GM12878 (cell line): ENCODE measurements around the gene CCDC127. TPM values are rescaled to one million over a fixed set of nuclear protein-coding genes. Genes with fewer than 3 reads are reported as not detected.
"Not testable (repeated sequence)": the region's sequence is repeated elsewhere in the genome, so short reads cannot be mapped to it uniquely, and the experiment has no call there.

Experiments
- ATAC-seq: fragments of 200-7000 bp; cut with Tn5 transposase; 3 replicates; pipeline ENCODE4 v1.9.1; 2020; ENCODE audit warnings: mild to moderate bottlenecking, moderate library complexity
- BruUV-seq: library from RNA; stranded (reverse); fragments of 400-500 nt; replicated peaks from 2 replicates; lab custom pipeline; 2021; lab: Mats Ljungman, UMichigan
- CTCF ChIA-PET: fragments of 300-600 bp; sonication (Branson Sonifier 250); formaldehyde crosslinking; extraction: SDS; loops from one replicate; lab custom pipeline; 2021; ENCODE audit warnings: inconsistent platforms; lab: Yijun Ruan, JAX
- POLR2A ChIA-PET: fragments of 350-600 bp; formaldehyde crosslinking; extraction: SDS; loops from one replicate; lab custom pipeline; 2021; ENCODE audit warnings: inconsistent platforms; lab: Charles Lee
- RAD21 ChIA-PET: fragments of 300-600 bp; sonication (Branson Sonifier 250); formaldehyde crosslinking; loops from one replicate; lab custom pipeline; 2023; ENCODE audit warnings: antibody characterized with exemption; ENCODE audit not compliant: unreplicated experiment; lab: Charles Lee
- SMC1A ChIA-PET: fragments of 300-600 bp; sonication (Branson Sonifier 250); formaldehyde crosslinking; loops from one replicate; lab custom pipeline; 2023; ENCODE audit not compliant: unreplicated experiment, uncharacterized antibody; lab: Charles Lee
- DNase-seq: peaks from one replicate; pipeline ENCODE4 v3.0.0-alpha.2; 2011; ENCODE audit warnings: low read depth, low spot score
- FAIRE-seq: peaks from 3 replicates; lab custom pipeline; 2011; peaks lifted over from hg19 to GRCh38; lab: Jason Lieb, UNC
- H2AFZ ChIP-seq: 2 replicates; pipeline ENCODE4 v1.6.0; 2011; ENCODE audit warnings: low read depth, low read length, control low read depth; ENCODE audit not compliant: control insufficient read depth
- H3K27ac ChIP-seq: 2 replicates; pipeline ENCODE4 v1.5.1; 2011; ENCODE audit warnings: control low read depth; ENCODE audit not compliant: control insufficient read depth, insufficient read depth
- H3K27me3 ChIP-seq, 2 experiments: replicated peaks in 1 of 2; 2 replicates each; pipeline versions ENCODE4 v1.6.0 to v1.6.1; 2011; ENCODE audit warnings: low read length in 1 of 2; ENCODE audit not compliant: control insufficient read depth in 2 of 2, insufficient read depth in 2 of 2
- H3K36me3 ChIP-seq, 2 experiments: 2 replicates each; pipeline ENCODE4 v1.5.1; 2011; ENCODE audit warnings: low read length in 1 of 2; ENCODE audit not compliant: control insufficient read depth in 2 of 2, insufficient read depth in 2 of 2
- H3K4me1 ChIP-seq: 2 replicates; pipeline ENCODE4 v1.6.1; 2011; ENCODE audit warnings: mild to moderate bottlenecking, low read length, moderate library complexity, mixed read lengths; ENCODE audit not compliant: control insufficient read depth, insufficient read depth
- H3K4me2 ChIP-seq: 2 replicates; pipeline ENCODE4 v1.6.0; 2011; ENCODE audit warnings: control low read depth; ENCODE audit not compliant: control insufficient read depth, insufficient read depth
- H3K4me3 ChIP-seq: fragments of 200-600 bp; sonication (generic); 2 replicates; pipeline ENCODE4 v1.5.1; 2016
- H3K79me2 ChIP-seq: 2 replicates; pipeline ENCODE4 v1.6.0; 2011; ENCODE audit warnings: low read length; ENCODE audit not compliant: control insufficient read depth, insufficient read depth
- H3K9ac ChIP-seq: 2 replicates; pipeline ENCODE4 v1.8.0; 2011; ENCODE audit warnings: low read length, control low read depth, mixed read lengths; ENCODE audit not compliant: control insufficient read depth, insufficient read depth
- H3K9me3 ChIP-seq: replicated peaks from 3 replicates; pipeline ENCODE4 v1.5.1; 2011; ENCODE audit warnings: mild to moderate bottlenecking, low read length; ENCODE audit not compliant: control insufficient read depth, insufficient read depth
- H4K20me1 ChIP-seq: 2 replicates; pipeline ENCODE4 v1.6.0; 2011; ENCODE audit not compliant: control insufficient read depth, insufficient read depth
- POU2F2 ChIP-seq: IDR thresholded peaks from 3 replicates; pipeline ENCODE4 v1.6.1; 2011; ENCODE audit warnings: low read depth, mild to moderate bottlenecking, low read length, borderline replicate concordance
- TCF3 ChIP-seq: IDR thresholded peaks from 2 replicates; pipeline ENCODE4 v1.6.1; 2012; ENCODE audit warnings: low read depth, mild to moderate bottlenecking, low read length, borderline replicate concordance; ENCODE audit not compliant: insufficient read depth
- WGBS: methylation state at CpG from one replicate; pipeline ENCODE4 v1.1.6; 2016; ENCODE audit warnings: low lambda C conversion rate; ENCODE audit not compliant: insufficient replicate concordance, insufficient coverage; ENCODE audit errors: missing lambda C conversion rate; 5-methylcytosine and 5-hydroxymethylcytosine counted together
- in situ Hi-C: fragments of 300-500 bp; cut with MboI; formaldehyde crosslinking; loops from 9 replicates; pipeline ENCODE4 v1.14.3; 2018; ENCODE audit warnings: mixed read lengths
- intact Hi-C: fragments of 100-400 bp; cut with micrococcal nuclease; formaldehyde crosslinking; loops from one replicate; pipeline ENCODE4 v1.14.2; 2022; ENCODE audit not compliant: unreplicated experiment
- polyA plus RNA-seq, 11 experiments: library from polyadenylated mRNA; depleted of rRNA in 4 of 11; unstranded in 6 of 11; stranded (reverse) in 5 of 11; fragments of >200 nt; fragmentation: Nextera tagmentation in 4 of 11; fragmentation: Illumina TruSeq in 1 of 11; extraction: Ambion mirVana in 4 of 11; extraction: Trizol in 1 of 11; gene quantifications; 1 replicate in 1 of 11; 2 replicates in 10 of 11; pipeline versions ENCODE4 v1.2.1 to v1.2.3, GENCODE V29; 2011 to 2016; ENCODE audit warnings: inconsistent platforms in 2 of 11, missing spikeins in 2 of 11, low read depth in 1 of 11
- total RNA-seq, 4 experiments: library from RNA; depleted of rRNA in 3 of 4; stranded (reverse); fragments of >200 nt in 3 of 4; fragmentation: Illumina TruSeq in 1 of 4; extraction: Trizol in 1 of 4; gene quantifications; 2 replicates each; pipeline versions ENCODE4 v1.2.1 to v1.2.3, GENCODE V29; 2013 to 2021
- TF ChIP-seq, protein P1 (sequence below): fragments of 450-650 bp; formaldehyde crosslinking; IDR thresholded peaks from 2 replicates; pipeline ENCODE4 v1.4.0; 2020; ENCODE audit warnings: mild to moderate bottlenecking, moderate library complexity

Gene CCDC127
- total and polyA plus RNA-seq, 10 of the 15 experiments (the other 5 are each of a cell fraction or from before 2014, with no cell fraction given), result 1.9 to 6.9 (median 2.9) TPM

DNA sequence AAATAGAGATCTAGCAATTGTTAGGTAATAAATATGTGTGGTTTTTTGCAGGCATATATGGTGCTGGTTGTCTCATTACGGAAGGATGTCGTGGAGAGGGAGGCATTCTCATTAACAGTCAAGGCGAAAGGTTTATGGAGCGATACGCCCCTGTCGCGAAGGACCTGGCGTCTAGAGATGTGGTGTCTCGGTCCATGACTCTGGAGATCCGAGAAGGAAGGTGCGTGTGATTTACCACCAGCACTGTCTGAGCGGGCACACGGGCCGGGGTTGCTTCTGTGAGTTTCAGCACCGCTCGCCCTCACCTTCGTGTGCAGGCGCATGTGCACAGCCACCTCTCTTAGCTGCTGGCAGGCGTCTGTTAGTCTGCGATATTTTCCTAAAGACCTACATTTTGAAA, 15.5 kb upstream of the CCDC127 start:
- CTCF ChIA-PET, result interaction anchor here (0.8 kb wide), 1 partner anchor 45 kb away, joined by 3 read pairs; no protein-coding TSS in a partner anchor
- DNase-seq, H3K27ac ChIP-seq, H3K9ac ChIP-seq, H3K27me3 ChIP-seq, H3K36me3 ChIP-seq, intact Hi-C loops, FAIRE-seq, BruUV-seq, RAD21 ChIA-PET, POLR2A ChIA-PET, H3K79me2 ChIP-seq, H2AFZ ChIP-seq, H3K4me1 ChIP-seq, ATAC-seq, H4K20me1 ChIP-seq, in situ Hi-C loops, H3K9me3 ChIP-seq, H3K4me2 ChIP-seq, H3K4me3 ChIP-seq, SMC1A ChIA-PET: not testable (repeated sequence)
- over 99% methylated on average over 20 of the region's 20 CpGs for WGBS

DNA sequence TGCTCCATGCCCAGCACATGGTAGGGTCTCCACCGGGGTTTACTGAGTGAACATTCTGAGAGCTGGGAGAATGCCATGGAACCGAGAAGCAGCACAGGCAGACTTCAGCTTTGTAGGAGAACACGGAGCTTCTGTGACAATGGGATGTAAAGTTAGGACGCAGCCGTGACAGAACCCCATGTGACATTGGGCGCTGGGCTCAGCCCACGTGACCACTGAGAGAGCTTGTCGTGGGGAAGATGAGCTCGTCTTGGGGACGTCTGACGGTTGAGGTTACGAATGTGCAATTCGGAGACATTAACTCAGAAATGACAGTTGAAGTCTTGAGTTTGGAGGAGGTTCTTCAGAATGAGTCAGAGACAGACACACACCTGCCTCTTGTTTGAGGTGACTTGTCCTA, 13.7 kb upstream of the CCDC127 start:
- 87% methylated on average over 13 of the region's 13 CpGs for WGBS
- no peaks in the 10 kb centered on the region for H3K27me3 ChIP-seq
- SMC1A ChIA-PET, result interaction anchor here (1.2 kb wide), 1 partner anchor 12 kb away, joined by 5 read pairs; no protein-coding TSS in a partner anchor
- RAD21 ChIA-PET, result no interaction called here
- POLR2A ChIA-PET, result interaction anchor here (0.7 kb wide), 1 partner anchor 102 kb away, joined by 4 read pairs; no protein-coding TSS in a partner anchor
- no peak overlapping the region for H3K9ac ChIP-seq
- CTCF ChIA-PET, result interaction anchor here (0.6 kb wide), 1 partner anchor 39 kb away, joined by 4 read pairs; no protein-coding TSS in a partner anchor
- H3K9me3 ChIP-seq, result no peaks in the 10 kb centered on the region
- H3K4me1 ChIP-seq, result no peaks in the 10 kb centered on the region
- H3K27ac ChIP-seq, result no peak overlapping the region
- H4K20me1 ChIP-seq, result no peaks in the 10 kb centered on the region
- intact Hi-C loops (no loop called here), in situ Hi-C loops (no loop called here)
- no peak overlapping the region for H3K4me2 ChIP-seq
- FAIRE-seq (no peak), ATAC-seq (no peak), DNase-seq (no peak)
- no peak overlapping the region for H2AFZ ChIP-seq
- no peaks in the 10 kb centered on the region for H3K79me2 ChIP-seq
- TF ChIP-seq TCF3 (0 out of 2 replicates have a peak, but pooled peaks have one; percentile 22), POU2F2 (no peak)
- TF ChIP-seq, protein P1, sequence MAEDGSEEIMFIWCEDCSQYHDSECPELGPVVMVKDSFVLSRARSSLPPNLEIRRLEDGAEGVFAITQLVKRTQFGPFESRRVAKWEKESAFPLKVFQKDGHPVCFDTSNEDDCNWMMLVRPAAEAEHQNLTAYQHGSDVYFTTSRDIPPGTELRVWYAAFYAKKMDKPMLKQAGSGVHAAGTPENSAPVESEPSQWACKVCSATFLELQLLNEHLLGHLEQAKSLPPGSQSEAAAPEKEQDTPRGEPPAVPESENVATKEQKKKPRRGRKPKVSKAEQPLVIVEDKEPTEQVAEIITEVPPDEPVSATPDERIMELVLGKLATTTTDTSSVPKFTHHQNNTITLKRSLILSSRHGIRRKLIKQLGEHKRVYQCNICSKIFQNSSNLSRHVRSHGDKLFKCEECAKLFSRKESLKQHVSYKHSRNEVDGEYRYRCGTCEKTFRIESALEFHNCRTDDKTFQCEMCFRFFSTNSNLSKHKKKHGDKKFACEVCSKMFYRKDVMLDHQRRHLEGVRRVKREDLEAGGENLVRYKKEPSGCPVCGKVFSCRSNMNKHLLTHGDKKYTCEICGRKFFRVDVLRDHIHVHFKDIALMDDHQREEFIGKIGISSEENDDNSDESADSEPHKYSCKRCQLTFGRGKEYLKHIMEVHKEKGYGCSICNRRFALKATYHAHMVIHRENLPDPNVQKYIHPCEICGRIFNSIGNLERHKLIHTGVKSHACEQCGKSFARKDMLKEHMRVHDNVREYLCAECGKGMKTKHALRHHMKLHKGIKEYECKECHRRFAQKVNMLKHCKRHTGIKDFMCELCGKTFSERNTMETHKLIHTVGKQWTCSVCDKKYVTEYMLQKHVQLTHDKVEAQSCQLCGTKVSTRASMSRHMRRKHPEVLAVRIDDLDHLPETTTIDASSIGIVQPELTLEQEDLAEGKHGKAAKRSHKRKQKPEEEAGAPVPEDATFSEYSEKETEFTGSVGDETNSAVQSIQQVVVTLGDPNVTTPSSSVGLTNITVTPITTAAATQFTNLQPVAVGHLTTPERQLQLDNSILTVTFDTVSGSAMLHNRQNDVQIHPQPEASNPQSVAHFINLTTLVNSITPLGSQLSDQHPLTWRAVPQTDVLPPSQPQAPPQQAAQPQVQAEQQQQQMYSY, result no peak
- peaks cover 8 to 9% of the 10 kb centered on the region in 2 experiments for H3K36me3 ChIP-seq
- no TSS peak for BruUV-seq
- H3K4me3 ChIP-seq, result no peak overlapping the region
